ENCODE results near the gene GRAMD1B.
A peak's percentile ranks its signal among the peaks of the same experiment; 100 is the strongest.
"Not testable (repeated sequence)": the region's sequence is repeated elsewhere in the genome, so short reads cannot be mapped to it uniquely, and the experiment has no call there.

Gene GRAMD1B

GRCh38 chr11:123448823-123449222, 18.8 kb downstream of the GRAMD1B start:
- no peak for DNase-seq

- no peak for DNase-seq
These were observed 19.4 kb downstream of the GRAMD1B start for GRCh38 chr11:123449436-123449835.

- no peak for DNase-seq
These were observed 20.6 kb downstream of the GRAMD1B start for GRCh38 chr11:123450623-123451022.

- DNase-seq = no peak
These were observed 21.2 kb downstream of the GRAMD1B start for GRCh38 chr11:123451183-123451781.

GRCh38 chr11:123452794-123453193, 22.7 kb downstream of the GRAMD1B start:
- DNase-seq = no peak

- DNase-seq = peak; percentile 67
These were observed 24.1 kb downstream of the GRAMD1B start for GRCh38 chr11:123454060-123454651.

GRCh38 chr11:123454796-123455195, 24.7 kb downstream of the GRAMD1B start:
- DNase-seq = no peak

- DNase-seq = not testable (repeated sequence)
These were observed 26.4 kb downstream of the GRAMD1B start for GRCh38 chr11:123456448-123456847.

- DNase-seq = no peak
These were observed 27.2 kb downstream of the GRAMD1B start for GRCh38 chr11:123457187-123457770.

- no peak for DNase-seq
These were observed 28.4 kb downstream of the GRAMD1B start for GRCh38 chr11:123458501-123458900.

- no peak for DNase-seq
These were observed 30.1 kb downstream of the GRAMD1B start for GRCh38 chr11:123460012-123460700.

- DNase-seq = no peak
These were observed 31.1 kb downstream of the GRAMD1B start for GRCh38 chr11:123461164-123461563.

- DNase-seq = not testable (repeated sequence)
These were observed 35.6 kb downstream of the GRAMD1B start for GRCh38 chr11:123465667-123466066.

- DNase-seq = not testable (repeated sequence)
These were observed 36.1 kb downstream of the GRAMD1B start for GRCh38 chr11:123466172-123466571.

GRCh38 chr11:123469089-123469488, 39.0 kb downstream of the GRAMD1B start:
- no peak for DNase-seq

- DNase-seq = no peak
These were observed 39.5 kb downstream of the GRAMD1B start for GRCh38 chr11:123469586-123469985.

- no peak for DNase-seq
These were observed 40.8 kb downstream of the GRAMD1B start for GRCh38 chr11:123470842-123471241.

GRCh38 chr11:123472236-123472935, 42.3 kb downstream of the GRAMD1B start:
- no peak for DNase-seq

- no peak for DNase-seq
These were observed 44.0 kb downstream of the GRAMD1B start for GRCh38 chr11:123473941-123474677.

GRCh38 chr11:123474994-123475393, 44.9 kb downstream of the GRAMD1B start:
- no peak for DNase-seq

- no peak for DNase-seq
These were observed 45.4 kb downstream of the GRAMD1B start for GRCh38 chr11:123475469-123475868.

- no peak for DNase-seq
These were observed 47.3 kb downstream of the GRAMD1B start for GRCh38 chr11:123477205-123477907.

Data from T1000 (cell line).